IPS-18c (cell line): ENCODE data around the gene ELP2.
"Not testable (repeated sequence)": the region's sequence is repeated elsewhere in the genome, so short reads cannot be mapped to it uniquely, and the experiment has no call there.

Experiments
- H3K4me3 ChIP-seq: 2 replicates; pipeline ENCODE4 v1.7.0; 2013; ENCODE audit warnings: low read depth, mild to moderate bottlenecking, low read length, moderate library complexity; ENCODE audit not compliant: insufficient read depth
- H3K9me3 ChIP-seq: one replicate; pipeline ENCODE4 v1.6.1; 2013; ENCODE audit warnings: mild to moderate bottlenecking, low read length, moderate library complexity; ENCODE audit not compliant: control insufficient read depth, insufficient read depth

The ELP2 gene

DNA sequence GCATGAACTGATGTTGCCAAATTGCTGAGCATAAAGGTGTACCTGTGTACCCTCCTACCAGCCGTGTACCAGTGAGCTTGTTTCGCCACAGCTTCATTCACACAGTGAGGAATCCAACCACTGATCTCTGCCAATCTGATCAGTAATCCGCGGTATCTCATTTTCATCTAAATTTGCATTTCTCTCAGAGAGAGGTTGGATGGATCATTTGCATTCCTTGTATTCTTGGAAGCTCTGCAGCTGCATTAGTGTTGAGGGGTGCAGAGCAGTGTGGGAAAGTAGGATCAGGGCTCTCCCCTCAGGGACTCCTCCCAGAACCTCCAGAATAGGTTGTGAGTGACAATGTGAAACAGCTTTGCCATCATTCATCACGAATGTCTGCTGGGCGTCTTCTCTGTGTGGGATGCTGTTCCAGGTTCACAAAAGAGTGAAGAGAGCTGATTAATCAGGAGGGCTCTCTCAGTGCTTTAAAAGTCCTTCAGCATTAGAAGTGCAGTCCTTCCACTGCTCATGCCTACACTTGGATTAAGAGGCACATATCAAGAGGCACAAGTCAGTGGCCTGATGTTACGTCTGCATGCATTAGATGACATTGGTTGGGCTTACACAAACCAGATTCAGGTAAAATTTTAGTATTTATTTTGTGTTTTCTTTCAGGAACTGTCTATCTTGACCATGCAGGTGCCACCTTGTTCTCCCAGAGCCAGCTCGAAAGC is 65.1 kb downstream of the ELP2 start:
- Histone ChIP-seq H3K4me3 (no peak overlapping the region), H3K9me3 (no peaks in the 10 kb centered on the region)

- Histone ChIP-seq H3K4me3 (no peak overlapping the region), H3K9me3 (no peaks in the 10 kb centered on the region)
Observed at GRCh38 chr18:36195427-36196122, 65.9 kb downstream of the ELP2 start.

DNA sequence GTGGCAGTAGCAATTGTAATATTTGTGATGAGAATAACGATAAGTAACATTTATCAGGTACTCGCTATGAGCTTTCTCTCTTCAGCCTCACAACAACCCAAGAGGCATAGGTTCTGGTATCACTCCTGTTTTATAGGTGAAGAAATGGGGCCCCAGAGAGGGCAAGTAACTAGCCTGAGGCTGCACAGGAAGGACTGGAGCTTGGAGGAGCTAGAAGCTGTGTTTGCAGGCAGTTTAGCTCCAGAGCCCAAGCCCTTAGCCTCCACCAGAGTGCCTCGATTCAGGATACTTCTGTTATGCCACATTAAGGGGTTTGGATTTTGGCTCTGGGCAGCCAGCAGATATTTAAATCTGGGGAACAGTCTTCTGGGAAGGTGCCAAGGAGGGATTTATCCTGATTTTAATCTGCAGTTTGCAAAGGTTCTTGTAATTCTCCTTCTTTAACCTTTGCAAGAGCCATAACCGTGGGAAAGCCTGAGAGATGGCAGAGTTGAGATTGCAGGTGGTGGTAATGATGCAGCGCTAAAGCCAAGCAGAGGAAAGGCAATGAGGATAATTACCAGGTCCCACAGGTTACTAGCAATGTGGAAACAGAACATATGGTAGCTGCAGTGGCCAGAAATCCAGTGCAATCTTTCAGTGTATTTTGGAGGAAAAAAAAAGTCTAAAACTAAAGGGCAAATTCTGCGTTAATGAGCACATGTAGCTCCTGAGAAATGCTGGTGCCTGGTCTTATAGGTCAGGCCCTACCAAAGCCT is 66.7 kb downstream of the ELP2 start:
- no peak overlapping the region for H3K4me3 ChIP-seq
- H3K9me3 ChIP-seq = no peaks in the 10 kb centered on the region

DNA sequence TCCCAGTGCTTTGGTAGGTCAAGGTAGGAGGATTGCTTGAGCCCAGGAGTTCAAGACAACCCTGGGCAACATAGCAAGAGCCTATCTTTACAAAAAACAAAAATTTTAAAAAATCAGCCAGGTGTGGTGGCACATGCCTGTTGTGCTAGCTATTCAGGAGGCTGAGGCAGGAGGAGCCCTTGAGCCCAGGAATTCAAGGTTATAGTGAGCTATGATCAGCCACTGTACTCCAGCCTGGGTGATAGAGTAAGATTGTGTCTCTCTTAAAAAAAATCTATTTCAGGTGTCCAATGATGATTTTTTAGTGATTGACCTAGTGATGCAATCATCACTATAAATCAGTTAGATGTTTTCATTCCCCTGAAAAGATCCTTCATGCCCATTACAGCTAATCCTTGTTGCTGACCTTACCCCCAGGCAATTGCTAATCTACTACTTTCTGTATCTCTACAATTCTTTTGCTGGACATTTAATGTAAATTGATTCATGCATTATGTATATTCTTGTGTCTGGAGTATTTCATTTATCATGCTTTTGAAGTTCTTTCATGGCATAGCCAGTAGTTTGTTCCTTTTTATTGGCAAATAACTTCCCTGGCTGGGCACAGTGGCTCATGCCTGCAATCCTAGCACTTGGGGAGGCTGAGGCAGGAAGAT is 67.9 kb downstream of the ELP2 start:
- H3K9me3 ChIP-seq = no peaks in the 10 kb centered on the region
- H3K4me3 ChIP-seq = no peak overlapping the region

DNA sequence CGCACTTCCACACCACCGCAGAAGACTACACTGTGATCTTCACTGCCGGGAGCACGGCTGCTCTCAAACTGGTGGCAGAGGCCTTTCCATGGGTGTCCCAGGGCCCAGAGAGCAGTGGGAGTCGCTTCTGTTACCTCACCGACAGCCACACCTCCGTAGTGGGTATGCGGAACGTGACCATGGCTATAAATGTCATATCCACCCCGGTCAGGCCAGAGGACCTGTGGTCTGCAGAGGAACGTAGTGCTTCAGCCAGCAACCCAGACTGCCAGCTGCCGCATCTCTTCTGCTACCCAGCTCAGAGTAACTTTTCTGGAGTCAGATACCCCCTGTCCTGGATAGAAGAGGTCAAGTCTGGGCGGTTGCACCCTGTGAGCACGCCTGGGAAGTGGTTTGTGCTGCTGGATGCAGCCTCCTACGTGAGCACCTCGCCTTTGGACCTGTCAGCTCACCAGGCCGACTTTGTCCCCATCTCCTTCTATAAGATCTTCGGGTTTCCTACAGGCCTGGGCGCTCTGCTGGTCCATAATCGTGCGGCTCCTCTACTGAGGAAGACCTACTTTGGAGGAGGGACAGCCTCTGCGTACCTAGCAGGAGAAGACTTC is 70.1 kb downstream of the ELP2 start:
- H3K9me3 ChIP-seq = no peaks in the 10 kb centered on the region
- H3K4me3 ChIP-seq = no peak overlapping the region

GRCh38 chr18:36200354-36200771 is 70.7 kb downstream of the ELP2 start:
- Histone ChIP-seq H3K9me3 (no peaks in the 10 kb centered on the region), H3K4me3 (no peak overlapping the region)

DNA sequence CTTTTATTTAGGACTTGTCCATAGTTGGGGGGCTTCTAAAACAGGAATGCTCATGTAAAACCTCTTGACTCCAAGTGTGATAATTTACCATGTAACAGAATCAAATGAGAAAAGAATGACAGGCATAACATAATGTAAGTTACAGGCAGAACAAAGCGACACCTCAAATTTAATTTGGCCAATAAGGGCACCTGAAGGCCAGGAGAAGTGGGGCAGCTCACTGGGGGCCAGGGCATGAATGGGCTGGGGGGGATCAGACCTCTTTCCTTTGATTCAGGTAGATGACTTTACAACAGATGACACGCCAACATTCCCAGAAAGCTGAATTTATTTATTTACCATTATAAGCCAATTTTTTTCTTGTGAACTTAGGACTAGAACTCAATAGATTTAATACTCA is 72.1 kb downstream of the ELP2 start:
- Histone ChIP-seq H3K4me3 (no peak overlapping the region), H3K9me3 (no peaks in the 10 kb centered on the region)

DNA sequence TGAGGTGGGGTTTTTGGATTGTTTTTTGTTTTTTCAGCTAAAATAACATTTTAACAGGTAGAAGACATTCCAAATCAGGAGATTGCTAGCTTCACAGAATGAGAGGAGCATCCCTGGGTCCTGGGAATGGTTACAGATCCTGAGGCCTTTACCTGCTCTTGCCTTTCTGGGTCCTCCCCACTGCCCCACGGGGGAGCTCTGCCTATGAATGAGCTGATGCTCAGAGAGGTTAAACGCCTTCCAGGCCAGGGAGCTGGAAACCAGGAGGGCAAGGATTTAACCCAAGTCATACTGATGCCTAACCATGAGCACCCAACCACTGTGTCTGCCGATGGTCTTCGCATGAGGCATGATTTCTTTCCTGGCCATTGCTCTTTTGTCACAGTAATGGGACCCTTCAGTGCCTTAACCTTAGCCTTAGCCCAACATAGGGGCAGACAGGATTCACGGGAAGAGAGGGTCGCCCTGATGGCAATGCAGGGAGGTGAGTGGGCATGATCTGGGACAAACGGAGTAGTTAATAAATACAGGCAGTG is 73.7 kb downstream of the ELP2 start:
- no peak overlapping the region for H3K4me3 ChIP-seq
- no peaks in the 10 kb centered on the region for H3K9me3 ChIP-seq

DNA sequence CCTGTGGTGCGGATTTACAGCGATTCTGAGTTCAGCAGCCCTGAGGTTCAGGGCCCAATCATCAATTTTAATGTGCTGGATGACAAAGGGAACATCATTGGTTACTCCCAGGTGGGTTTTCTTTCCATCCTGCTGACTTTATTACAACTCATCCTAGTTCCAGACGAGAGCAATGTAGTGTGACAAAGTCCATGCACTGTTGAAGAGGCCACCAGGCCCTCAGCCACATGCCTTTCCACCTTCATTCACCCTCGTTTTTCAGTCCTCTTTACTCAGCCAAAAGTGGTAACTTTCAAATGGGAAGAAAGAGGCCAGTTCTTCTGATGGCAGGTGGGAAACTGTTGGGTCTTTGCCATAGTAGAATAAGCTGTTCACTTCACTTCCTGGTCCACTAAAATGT is 75.5 kb downstream of the ELP2 start:
- Histone ChIP-seq H3K9me3 (no peaks in the 10 kb centered on the region), H3K4me3 (no peak overlapping the region)

DNA sequence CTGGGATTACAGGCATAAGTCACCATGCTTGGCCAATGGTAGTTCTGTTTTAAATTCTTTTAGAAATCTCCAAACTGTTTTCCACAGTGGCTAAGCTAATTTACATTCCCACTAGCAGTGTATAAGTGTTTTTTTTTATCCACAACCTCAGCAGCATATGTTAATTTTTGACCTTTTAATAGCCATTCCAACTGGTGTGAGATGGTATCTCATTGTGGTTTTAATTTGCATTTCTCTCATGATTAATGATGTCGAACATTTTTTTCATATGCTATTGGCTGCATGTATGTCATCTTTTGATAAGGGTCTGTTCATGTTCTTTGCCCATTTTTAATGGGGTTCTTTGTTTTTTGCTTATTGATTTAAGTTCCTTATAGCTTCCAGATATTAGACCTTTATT is 77.6 kb downstream of the ELP2 start:
- H3K9me3 ChIP-seq = no peaks in the 10 kb centered on the region
- no peak overlapping the region for H3K4me3 ChIP-seq

- not testable (repeated sequence) for H3K4me3 ChIP-seq, H3K9me3 ChIP-seq
Observed at GRCh38 chr18:36207969-36208368, 78.3 kb downstream of the ELP2 start.

- no peak overlapping the region for H3K4me3 ChIP-seq
- H3K9me3 ChIP-seq = no peaks in the 10 kb centered on the region
Observed at GRCh38 chr18:36211612-36212065, 81.9 kb downstream of the ELP2 start.

GRCh38 chr18:36212301-36213171 is 82.8 kb downstream of the ELP2 start:
- Histone ChIP-seq H3K9me3 (no peaks in the 10 kb centered on the region), H3K4me3 (no peak overlapping the region)

GRCh38 chr18:36214811-36215210 is 85.1 kb downstream of the ELP2 start:
- Histone ChIP-seq H3K9me3 (no peaks in the 10 kb centered on the region), H3K4me3 (no peak overlapping the region)

- H3K9me3 ChIP-seq = no peaks in the 10 kb centered on the region
- no peak overlapping the region for H3K4me3 ChIP-seq
Observed at GRCh38 chr18:36215577-36215976, 85.9 kb downstream of the ELP2 start.

GRCh38 chr18:36217348-36217747 is 87.6 kb downstream of the ELP2 start:
- H3K4me3 ChIP-seq = no peak overlapping the region
- H3K9me3 ChIP-seq = no peaks in the 10 kb centered on the region
